Endothelial cell of umbilical vein (primary cell): ENCODE results near the gene ACBD6. TPM values are rescaled to one million over a fixed set of nuclear protein-coding genes. Genes with fewer than 3 reads are reported as not detected.

ENCODE experiments used
- BruUV-seq: library from RNA; stranded (reverse); fragments of 400-500 nt; replicated peaks from 2 replicates; lab custom pipeline; 2021; lab: Mats Ljungman, UMichigan
- CTCF ChIA-PET: fragments of 300-600, 350-600 bp; sonication (Branson Sonifier 250); formaldehyde crosslinking; loops from one replicate; lab custom pipeline; 2021; ENCODE audit warnings: antibody characterized with exemption, inconsistent platforms; lab: Charles Lee
- POLR2A ChIA-PET: fragments of 300-600, 350-600 bp; sonication (Branson Sonifier 250); formaldehyde crosslinking; loops from one replicate; lab custom pipeline; 2021; ENCODE audit warnings: antibody characterized with exemption, inconsistent platforms; lab: Charles Lee
- DNase-seq: peaks from one replicate; pipeline ENCODE4 v3.0.0-alpha.2; 2011; ENCODE audit warnings: low read depth, low spot score
- FAIRE-seq: peaks from 2 replicates; lab custom pipeline; 2011; peaks lifted over from hg19 to GRCh38; lab: Jason Lieb, UNC
- H2AFZ ChIP-seq: 2 replicates; pipeline ENCODE4 v1.6.0; 2012; ENCODE audit warnings: low read depth, low read length, control low read depth, inconsistent platforms
- H3K27ac ChIP-seq: 2 replicates; pipeline ENCODE4 v1.5.1; 2011; ENCODE audit warnings: low read depth, mild to moderate bottlenecking, control low read depth, low read length, moderate library complexity; ENCODE audit not compliant: insufficient read depth
- H3K27me3 ChIP-seq, 2 experiments: 2 replicates each; pipeline versions ENCODE4 v1.6.0 to v1.6.1; 2011; ENCODE audit warnings: low read length in 2 of 2, mixed read lengths in 1 of 2; ENCODE audit not compliant: control insufficient read depth in 2 of 2, insufficient read depth in 2 of 2
- H3K36me3 ChIP-seq, 2 experiments: 2 replicates in 1 of 2; 3 replicates in 1 of 2; pipeline ENCODE4 v1.5.1; 2011; ENCODE audit warnings: low read length in 2 of 2, mild to moderate bottlenecking in 1 of 2, moderate library complexity in 1 of 2; ENCODE audit not compliant: control insufficient read depth in 2 of 2, insufficient read depth in 2 of 2; ENCODE audit errors: extremely low read depth in 1 of 2
- H3K4me1 ChIP-seq: 3 replicates; pipeline ENCODE4 v1.5.1; 2011; ENCODE audit warnings: mild to moderate bottlenecking, low read length; ENCODE audit not compliant: control insufficient read depth, insufficient read depth; ENCODE audit errors: extremely low read depth
- H3K4me2 ChIP-seq: 2 replicates; pipeline ENCODE4 v1.6.1; 2011; ENCODE audit warnings: low read length, control low read depth, mixed read lengths; ENCODE audit not compliant: insufficient read depth
- H3K4me3 ChIP-seq, 3 experiments: fragments of 200-600 bp in 1 of 3; sonication (generic), shearing (Covaris generic) in 1 of 3; replicated peaks in 1 of 3; 2 replicates each; pipeline ENCODE4 v1.5.1; 2011 to 2016; ENCODE audit warnings: control low read depth in 3 of 3, low read length in 3 of 3, mild to moderate bottlenecking in 2 of 3, inconsistent platforms in 1 of 3, low read depth in 1 of 3, moderate library complexity in 1 of 3; ENCODE audit not compliant: insufficient read depth in 1 of 3
- H3K79me2 ChIP-seq: 2 replicates; pipeline ENCODE4 v1.6.0; 2012; ENCODE audit warnings: low read length, inconsistent platforms; ENCODE audit not compliant: control insufficient read depth, insufficient read depth
- H3K9ac ChIP-seq: replicated peaks from 2 replicates; pipeline ENCODE3; 2011; ENCODE audit warnings: low read length, control low read depth; ENCODE audit not compliant: insufficient read depth; ENCODE audit errors: extremely low read depth
- H3K9me1 ChIP-seq: replicated peaks from 3 replicates; pipeline ENCODE4 v1.6.0; 2011; ENCODE audit warnings: mild to moderate bottlenecking, low read length; ENCODE audit not compliant: control insufficient read depth, insufficient read depth; ENCODE audit errors: extremely low read depth
- H3K9me3 ChIP-seq: replicated peaks from 2 replicates; pipeline ENCODE4 v1.5.1; 2012; ENCODE audit warnings: low read length, inconsistent platforms; ENCODE audit not compliant: control insufficient read depth, insufficient read depth
- H4K20me1 ChIP-seq: replicated peaks from 2 replicates; pipeline ENCODE3; 2011; ENCODE audit warnings: mild to moderate bottlenecking, low read length; ENCODE audit not compliant: control insufficient read depth, insufficient read depth; ENCODE audit errors: extremely low read depth
- EZH2 ChIP-seq: IDR thresholded peaks from 2 replicates; pipeline ENCODE4 v1.6.1; 2012; ENCODE audit warnings: borderline replicate concordance, low read depth, mild to moderate bottlenecking, moderate library complexity, low read length, inconsistent platforms; ENCODE audit not compliant: severe bottlenecking
- FOS ChIP-seq: IDR thresholded peaks from 2 replicates; pipeline ENCODE4 v1.6.1; 2011; ENCODE audit warnings: mild to moderate bottlenecking, low read length, moderate library complexity, borderline replicate concordance; ENCODE audit not compliant: insufficient read depth
- GATA2 ChIP-seq: IDR thresholded peaks from 2 replicates; pipeline ENCODE4 v1.7.0; 2011; ENCODE audit warnings: low read depth, mild to moderate bottlenecking, moderate library complexity, mixed read lengths, low read length; ENCODE audit not compliant: insufficient read length, insufficient read depth
- JUN ChIP-seq: IDR thresholded peaks from 2 replicates; pipeline ENCODE4 v1.6.1; 2011; ENCODE audit warnings: borderline replicate concordance, low read depth; ENCODE audit not compliant: insufficient read length, insufficient read depth
- MYC ChIP-seq: IDR thresholded peaks from one replicate; pipeline ENCODE4 v1.6.1; 2011; ENCODE audit warnings: mild to moderate bottlenecking, low read depth, low read length
- POLR2A ChIP-seq: IDR thresholded peaks from 2 replicates; pipeline ENCODE4 v1.6.1; 2012; ENCODE audit warnings: low read depth, mild to moderate bottlenecking, control low read depth, low read length
- POLR2AphosphoS5 ChIP-seq: IDR thresholded peaks from 2 replicates; pipeline ENCODE4 v1.6.1; 2012; ENCODE audit warnings: low read depth, mild to moderate bottlenecking, control low read depth, low read length, moderate library complexity; ENCODE audit not compliant: insufficient read depth
- dilution Hi-C: fragments of 300-500 bp; cut with MboI; formaldehyde crosslinking; loops from one replicate; pipeline ENCODE4 v1.15.0; 2019; ENCODE audit warnings: low sequenced_read_pairs; ENCODE audit not compliant: extremely low pct_ligation_motif_present
- intact Hi-C: fragments of 100-400 bp; cut with micrococcal nuclease; formaldehyde crosslinking; loops from one replicate; pipeline ENCODE4 v1.10.0; 2022
- polyA plus RNA-seq, 4 experiments: library from polyadenylated mRNA; depleted of rRNA in 3 of 4; stranded (reverse) in 3 of 4; unstranded in 1 of 4; fragments of >200 nt; gene quantifications; 2 replicates each; pipeline versions ENCODE4 v1.2.1 to v1.2.3, GENCODE V29; 2011 to 2012; ENCODE audit warnings: missing spikeins in 1 of 4
- total RNA-seq: library from RNA; stranded (reverse); gene quantifications from 2 replicates; pipeline ENCODE4 v1.2.3, GENCODE V29; 2021
- TF ChIP-seq, protein P1 (sequence below): IDR thresholded peaks from 2 replicates; pipeline ENCODE4 v1.6.1; 2011; ENCODE audit not compliant: insufficient read depth, insufficient read length
- TF ChIP-seq, protein P2 (sequence below), 2 donors: IDR thresholded peaks; 1 replicate in 1 of 2; 2 replicates in 1 of 2; pipeline ENCODE4 v1.5.1; 2011; ENCODE audit warnings: low read length in 2 of 2, mild to moderate bottlenecking in 2 of 2, moderate library complexity in 2 of 2, control low read depth in 1 of 2, inconsistent platforms in 1 of 2, low read depth in 1 of 2; ENCODE audit not compliant: insufficient read depth in 1 of 2; ENCODE audit errors: extremely low read depth in 1 of 2

ACBD6 gene
- total and polyA plus RNA-seq, 2 donors (not counting 3 experiments of a cell fraction or from before 2014, with no cell fraction given): 55.6 to 56.4 TPM

DNA sequence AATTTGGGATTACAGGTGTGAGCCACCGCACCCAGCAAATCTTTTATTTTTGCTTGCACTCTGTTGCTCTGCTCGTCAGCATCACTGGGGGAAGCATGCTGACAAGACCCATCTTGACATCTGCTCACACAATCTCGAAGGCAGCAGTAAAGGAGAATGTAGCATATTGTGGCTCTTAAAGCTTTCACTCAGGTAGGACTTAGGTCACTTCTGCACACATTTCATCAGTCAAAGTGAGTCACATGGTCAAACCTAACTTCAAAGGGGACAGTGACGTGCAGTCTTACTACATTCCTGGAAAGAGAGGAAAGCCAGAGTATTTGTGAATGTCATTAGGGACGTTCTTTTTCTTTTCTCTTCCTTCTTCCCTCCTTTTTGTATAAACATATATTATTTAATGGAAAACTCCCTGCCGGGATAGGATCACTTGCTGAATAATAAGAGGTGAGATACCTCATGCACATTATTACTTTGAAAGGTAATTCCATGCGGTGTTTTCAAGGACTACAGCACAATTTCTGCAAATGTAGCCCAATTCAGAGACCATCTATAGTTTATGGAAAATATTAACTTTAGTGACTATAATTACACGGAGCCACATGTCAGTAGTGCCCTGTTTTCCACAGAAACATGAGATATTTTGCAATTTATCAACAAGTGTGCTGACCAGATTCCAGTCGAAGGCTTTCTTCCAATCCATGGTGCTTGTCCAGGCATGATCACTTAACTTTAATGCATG is 19.3 kb upstream of the ACBD6 start:
- no peaks in the 10 kb centered on the region for H4K20me1 ChIP-seq
- no TSS peak for BruUV-seq
- H3K27ac ChIP-seq: no peak overlapping the region
- ChIA-PET POLR2A (no interaction called here), CTCF (interaction anchor here (2.2 kb wide), 1 partner anchor 341 kb away, joined by 7 read pairs; no protein-coding TSS in a partner anchor)
- no peaks in the 10 kb centered on the region for H3K9me1 ChIP-seq
- TF ChIP-seq POLR2AphosphoS5: no peak
- TF ChIP-seq POLR2A: no peak
- TF ChIP-seq FOS: no peak
- TF ChIP-seq, protein P1, sequence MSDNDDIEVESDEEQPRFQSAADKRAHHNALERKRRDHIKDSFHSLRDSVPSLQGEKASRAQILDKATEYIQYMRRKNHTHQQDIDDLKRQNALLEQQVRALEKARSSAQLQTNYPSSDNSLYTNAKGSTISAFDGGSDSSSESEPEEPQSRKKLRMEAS: no peak
- no peak for TF ChIP-seq MYC
- TF ChIP-seq GATA2: no peak
- no peak for TF ChIP-seq JUN
- TF ChIP-seq, protein P2, sequence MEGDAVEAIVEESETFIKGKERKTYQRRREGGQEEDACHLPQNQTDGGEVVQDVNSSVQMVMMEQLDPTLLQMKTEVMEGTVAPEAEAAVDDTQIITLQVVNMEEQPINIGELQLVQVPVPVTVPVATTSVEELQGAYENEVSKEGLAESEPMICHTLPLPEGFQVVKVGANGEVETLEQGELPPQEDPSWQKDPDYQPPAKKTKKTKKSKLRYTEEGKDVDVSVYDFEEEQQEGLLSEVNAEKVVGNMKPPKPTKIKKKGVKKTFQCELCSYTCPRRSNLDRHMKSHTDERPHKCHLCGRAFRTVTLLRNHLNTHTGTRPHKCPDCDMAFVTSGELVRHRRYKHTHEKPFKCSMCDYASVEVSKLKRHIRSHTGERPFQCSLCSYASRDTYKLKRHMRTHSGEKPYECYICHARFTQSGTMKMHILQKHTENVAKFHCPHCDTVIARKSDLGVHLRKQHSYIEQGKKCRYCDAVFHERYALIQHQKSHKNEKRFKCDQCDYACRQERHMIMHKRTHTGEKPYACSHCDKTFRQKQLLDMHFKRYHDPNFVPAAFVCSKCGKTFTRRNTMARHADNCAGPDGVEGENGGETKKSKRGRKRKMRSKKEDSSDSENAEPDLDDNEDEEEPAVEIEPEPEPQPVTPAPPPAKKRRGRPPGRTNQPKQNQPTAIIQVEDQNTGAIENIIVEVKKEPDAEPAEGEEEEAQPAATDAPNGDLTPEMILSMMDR (IDR thresholded peaks at IDR 0.05; ENCODE audit: extremely low read depth in 1 of 2, insufficient read depth in 1 of 2, low read depth in 1 of 2, low read length in 2 of 2): no peak
- no peak for TF ChIP-seq EZH2
- H2AFZ ChIP-seq: no peak overlapping the region
- H3K27me3 ChIP-seq: no peaks in the 10 kb centered on the region
- no peaks in the 10 kb centered on the region for H3K9me3 ChIP-seq
- H3K79me2 ChIP-seq: no peaks in the 10 kb centered on the region
- peaks cover 25% of the 10 kb centered on the region for H3K4me1 ChIP-seq
- dilution Hi-C loops (loop anchor here (25.0 kb wide), 1 partner anchor 341 kb away; no protein-coding TSS in a partner anchor), intact Hi-C loops (no loop called here)
- no peak overlapping the region for H3K4me2 ChIP-seq
- FAIRE-seq (no peak), DNase-seq (no peak)
- no peaks in the 10 kb centered on the region for H3K36me3 ChIP-seq
- no peak overlapping the region for H3K9ac ChIP-seq
- H3K4me3 ChIP-seq: no peak overlapping the region
